HepG2 (cell line): ENCODE measurements around the gene FGF18. TPM values are rescaled to one million over a fixed set of nuclear protein-coding genes. Genes with fewer than 3 reads are reported as not detected.
A peak's percentile ranks its signal among the peaks of the same experiment; 100 is the strongest.

ENCODE experiments used
- BORCS8-MEF2B ChIP-seq: sonication (generic); formaldehyde crosslinking; IDR thresholded peaks from 2 replicates; pipeline ENCODE4 v1.8.0; 2022; ENCODE audit warnings: mild to moderate bottlenecking, missing genetic modification reagents
- ERF ChIP-seq: IDR thresholded peaks from 2 replicates; pipeline ENCODE4 v1.6.1; 2018; ENCODE audit warnings: missing biosample characterization, missing genetic modification reagents
- ETV5 ChIP-seq: IDR thresholded peaks from 2 replicates; pipeline ENCODE4 v1.6.1; 2018; ENCODE audit warnings: missing biosample characterization, missing genetic modification reagents, inconsistent platforms, borderline replicate concordance
- HNF4A ChIP-seq: sonication (generic); formaldehyde crosslinking; IDR thresholded peaks from 2 replicates; pipeline ENCODE4 v1.4.0; 2020; ENCODE audit warnings: missing genetic modification reagents
- ISL2 ChIP-seq: sonication (generic); formaldehyde crosslinking; IDR thresholded peaks from 2 replicates; pipeline ENCODE4 v1.5.0; 2020; ENCODE audit warnings: missing genetic modification reagents
- KLF16 ChIP-seq, 2 experiments: sonication (generic) in 1 of 2; formaldehyde crosslinking in 1 of 2; IDR thresholded peaks; 2 replicates each; pipeline versions ENCODE4 v1.6.1 to v1.8.0; 2016 to 2023; ENCODE audit warnings: missing genetic modification reagents in 2 of 2, missing compliant biosample characterization in 1 of 2
- MAF1 ChIP-seq: sonication (generic); formaldehyde crosslinking; IDR thresholded peaks from 2 replicates; pipeline ENCODE4 v1.5.0; 2020; ENCODE audit warnings: missing genetic modification reagents, borderline replicate concordance
- MED1 ChIP-seq: sonication (generic); formaldehyde crosslinking; IDR thresholded peaks from 2 replicates; pipeline ENCODE4 v1.4.0; 2020; ENCODE audit warnings: missing genetic modification reagents
- RXRB ChIP-seq: IDR thresholded peaks from 2 replicates; pipeline ENCODE4 v1.6.1; 2016; ENCODE audit warnings: borderline replicate concordance, missing genetic modification reagents, missing compliant biosample characterization
- SAP130 ChIP-seq: IDR thresholded peaks from 2 replicates; pipeline ENCODE4 v1.6.1; 2016; ENCODE audit warnings: low read depth
- YEATS2 ChIP-seq: sonication (generic); formaldehyde crosslinking; IDR thresholded peaks from 2 replicates; pipeline ENCODE4 v1.4.0; 2020; ENCODE audit warnings: missing genetic modification reagents, borderline replicate concordance
- ZFX ChIP-seq: sonication (generic); formaldehyde crosslinking; IDR thresholded peaks from 2 replicates; pipeline ENCODE4 v1.4.0; 2020; ENCODE audit warnings: mild to moderate bottlenecking, low read depth, missing genetic modification reagents, moderate library complexity
- ZNF232 ChIP-seq: sonication (generic); formaldehyde crosslinking; IDR thresholded peaks from 2 replicates; pipeline ENCODE4 v1.4.0; 2020; ENCODE audit warnings: missing genetic modification reagents, borderline replicate concordance
- ZNF350 ChIP-seq: sonication (generic); formaldehyde crosslinking; IDR thresholded peaks from 2 replicates; pipeline ENCODE4 v1.4.0; 2020; ENCODE audit warnings: mild to moderate bottlenecking, low read depth, missing genetic modification reagents, borderline replicate concordance
- ZNF354B ChIP-seq: sonication (generic); formaldehyde crosslinking; IDR thresholded peaks from 2 replicates; pipeline ENCODE4 v1.8.0; 2022; ENCODE audit warnings: mild to moderate bottlenecking, missing genetic modification reagents
- ZNF501 ChIP-seq: sonication (generic); formaldehyde crosslinking; IDR thresholded peaks from 2 replicates; pipeline ENCODE4 v1.5.1; 2020; ENCODE audit warnings: mild to moderate bottlenecking, moderate library complexity, missing genetic modification reagents
- ZNF737 ChIP-seq: sonication (generic); formaldehyde crosslinking; IDR thresholded peaks from 2 replicates; pipeline ENCODE4 v1.5.0; 2020; ENCODE audit warnings: missing genetic modification reagents, mild to moderate bottlenecking, borderline replicate concordance
- ZNF768 ChIP-seq: sonication (generic); formaldehyde crosslinking; IDR thresholded peaks from 2 replicates; pipeline ENCODE4 v1.4.0; 2020; ENCODE audit warnings: missing genetic modification reagents
- polyA plus RNA-seq, 8 experiments: library from polyadenylated mRNA; depleted of rRNA in 3 of 8; stranded (reverse) in 7 of 8; unstranded in 1 of 8; fragments of >200 nt; fragmentation: Illumina TruSeq in 4 of 8; extraction: Trizol in 4 of 8; gene quantifications; 2 replicates each; pipeline versions ENCODE4 v1.2.1 to v1.2.3, GENCODE V29; 2011 to 2016; ENCODE audit warnings: low read depth in 4 of 8, missing spikeins in 1 of 8, mixed read lengths in 1 of 8; ENCODE audit not compliant: insufficient read depth in 1 of 8
- total RNA-seq, 5 experiments: library from RNA; depleted of rRNA; stranded (reverse); fragments of >200 nt; fragmentation: Illumina TruSeq; extraction: Trizol; gene quantifications; 2 replicates each; pipeline ENCODE4 v1.2.3, GENCODE V29; 2016; ENCODE audit warnings: low read depth in 1 of 5
- TF ChIP-seq, protein P1 (sequence below): sonication (generic); formaldehyde crosslinking; IDR thresholded peaks from 2 replicates; pipeline ENCODE4 v1.9.0; 2022; ENCODE audit warnings: missing genetic modification reagents, mild to moderate bottlenecking, borderline replicate concordance
- TF ChIP-seq, protein P2 (sequence below): sonication (generic); formaldehyde crosslinking; IDR thresholded peaks from 2 replicates; pipeline ENCODE4 v1.4.0; 2020; ENCODE audit warnings: missing genetic modification reagents
- TF ChIP-seq, protein P3 (sequence below): sonication (generic); formaldehyde crosslinking; IDR thresholded peaks from 2 replicates; pipeline ENCODE4 v1.5.0; 2020; ENCODE audit warnings: mild to moderate bottlenecking, missing genetic modification reagents

The FGF18 gene
- total and polyA plus RNA-seq, 2 of the 13 experiments (the other 11 are each of a cell fraction or from before 2014, with no cell fraction given), result not detected

DNA sequence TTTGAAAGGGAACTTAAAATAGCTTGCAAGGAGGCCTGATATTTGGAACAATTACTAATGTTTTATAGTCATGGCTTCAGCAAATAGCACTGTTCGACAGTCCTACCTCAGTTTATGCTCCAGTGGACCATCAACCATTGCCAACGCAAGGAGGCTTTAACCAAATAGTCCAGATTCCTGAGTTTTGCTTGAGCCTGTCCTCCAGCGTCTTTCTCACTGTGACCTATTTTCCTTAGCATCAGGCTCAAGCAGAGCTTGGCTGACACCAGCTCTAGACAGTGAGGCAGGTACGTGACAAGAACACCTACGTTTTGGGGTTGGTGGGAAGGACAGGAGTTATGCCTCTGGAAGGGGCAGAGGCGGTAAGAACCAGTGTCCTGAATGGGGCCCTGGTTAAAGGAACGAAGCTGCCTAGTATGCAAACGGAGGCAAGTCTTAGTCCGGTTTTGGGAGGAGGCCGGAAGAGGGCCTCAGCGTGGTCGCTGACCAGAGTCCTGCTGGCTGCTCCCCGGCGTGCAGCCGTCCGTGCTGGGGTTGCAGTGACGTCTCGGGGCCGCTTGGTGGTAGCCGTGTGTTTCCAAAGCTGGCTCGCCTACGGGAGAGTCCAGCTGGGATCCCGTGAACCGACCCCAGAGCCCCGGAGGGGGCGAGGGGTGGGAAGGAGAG, 998 bp upstream of the FGF18 start (continued):
- TF ChIP-seq ZFX (CRISPR knock-in tag) (peak; percentile 20; the same call in 1 of the 2 replicates), ZNF354B (CRISPR knock-in tag) (0 out of 2 replicates have a peak, but pooled peaks have one; percentile 31), HNF4A (CRISPR knock-in tag) (0 out of 2 replicates have a peak, but pooled peaks have one; percentile 10), SAP130 (CRISPR knock-in tag) (peak; percentile 21; the same call in 1 of the 2 replicates), ZNF737 (no peak), BORCS8-MEF2B (CRISPR knock-in tag) (0 out of 2 replicates have a peak, but pooled peaks have one; percentile 68), ZNF501 (CRISPR knock-in tag) (peak; percentile 41; the same call in 1 of the 2 replicates), ZNF768 (no peak), ERF (CRISPR knock-in tag) (peak; percentile 26; the same call in 1 of the 2 replicates), ZNF232 (CRISPR knock-in tag) (peak; percentile 63; the same call in 1 of the 2 replicates), YEATS2 (CRISPR knock-in tag) (no peak), KLF16 (CRISPR knock-in tag; IDR thresholded peaks at IDR 0.05) (0 out of 4 replicates have a peak, but pooled peaks of 1 of the 2 experiments have one; percentile 17), ETV5 (CRISPR knock-in tag) (peak; percentile 58; the same call in 1 of the 2 replicates), RXRB (peak; percentile 25; the same call in 1 of the 2 replicates), MED1 (CRISPR knock-in tag) (peak; percentile 39; the same call in 1 of the 2 replicates), MAF1 (CRISPR knock-in tag) (0 out of 2 replicates have a peak, but pooled peaks have one; percentile 52), ZNF350 (CRISPR knock-in tag) (peak; percentile 52; the same call in 1 of the 2 replicates), ISL2 (CRISPR knock-in tag) (0 out of 2 replicates have a peak, but pooled peaks have one; percentile 4)
- TF ChIP-seq, protein P1, sequence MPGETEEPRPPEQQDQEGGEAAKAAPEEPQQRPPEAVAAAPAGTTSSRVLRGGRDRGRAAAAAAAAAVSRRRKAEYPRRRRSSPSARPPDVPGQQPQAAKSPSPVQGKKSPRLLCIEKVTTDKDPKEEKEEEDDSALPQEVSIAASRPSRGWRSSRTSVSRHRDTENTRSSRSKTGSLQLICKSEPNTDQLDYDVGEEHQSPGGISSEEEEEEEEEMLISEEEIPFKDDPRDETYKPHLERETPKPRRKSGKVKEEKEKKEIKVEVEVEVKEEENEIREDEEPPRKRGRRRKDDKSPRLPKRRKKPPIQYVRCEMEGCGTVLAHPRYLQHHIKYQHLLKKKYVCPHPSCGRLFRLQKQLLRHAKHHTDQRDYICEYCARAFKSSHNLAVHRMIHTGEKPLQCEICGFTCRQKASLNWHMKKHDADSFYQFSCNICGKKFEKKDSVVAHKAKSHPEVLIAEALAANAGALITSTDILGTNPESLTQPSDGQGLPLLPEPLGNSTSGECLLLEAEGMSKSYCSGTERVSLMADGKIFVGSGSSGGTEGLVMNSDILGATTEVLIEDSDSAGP (CRISPR knock-in tag), result 0 out of 2 replicates have a peak, but pooled peaks have one; percentile 30
- TF ChIP-seq, protein P2, sequence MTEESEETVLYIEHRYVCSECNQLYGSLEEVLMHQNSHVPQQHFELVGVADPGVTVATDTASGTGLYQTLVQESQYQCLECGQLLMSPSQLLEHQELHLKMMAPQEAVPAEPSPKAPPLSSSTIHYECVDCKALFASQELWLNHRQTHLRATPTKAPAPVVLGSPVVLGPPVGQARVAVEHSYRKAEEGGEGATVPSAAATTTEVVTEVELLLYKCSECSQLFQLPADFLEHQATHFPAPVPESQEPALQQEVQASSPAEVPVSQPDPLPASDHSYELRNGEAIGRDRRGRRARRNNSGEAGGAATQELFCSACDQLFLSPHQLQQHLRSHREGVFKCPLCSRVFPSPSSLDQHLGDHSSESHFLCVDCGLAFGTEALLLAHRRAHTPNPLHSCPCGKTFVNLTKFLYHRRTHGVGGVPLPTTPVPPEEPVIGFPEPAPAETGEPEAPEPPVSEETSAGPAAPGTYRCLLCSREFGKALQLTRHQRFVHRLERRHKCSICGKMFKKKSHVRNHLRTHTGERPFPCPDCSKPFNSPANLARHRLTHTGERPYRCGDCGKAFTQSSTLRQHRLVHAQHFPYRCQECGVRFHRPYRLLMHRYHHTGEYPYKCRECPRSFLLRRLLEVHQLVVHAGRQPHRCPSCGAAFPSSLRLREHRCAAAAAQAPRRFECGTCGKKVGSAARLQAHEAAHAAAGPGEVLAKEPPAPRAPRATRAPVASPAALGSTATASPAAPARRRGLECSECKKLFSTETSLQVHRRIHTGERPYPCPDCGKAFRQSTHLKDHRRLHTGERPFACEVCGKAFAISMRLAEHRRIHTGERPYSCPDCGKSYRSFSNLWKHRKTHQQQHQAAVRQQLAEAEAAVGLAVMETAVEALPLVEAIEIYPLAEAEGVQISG (CRISPR knock-in tag), result peak; percentile 21; the same call in 1 of the 2 replicates
- TF ChIP-seq, protein P3, sequence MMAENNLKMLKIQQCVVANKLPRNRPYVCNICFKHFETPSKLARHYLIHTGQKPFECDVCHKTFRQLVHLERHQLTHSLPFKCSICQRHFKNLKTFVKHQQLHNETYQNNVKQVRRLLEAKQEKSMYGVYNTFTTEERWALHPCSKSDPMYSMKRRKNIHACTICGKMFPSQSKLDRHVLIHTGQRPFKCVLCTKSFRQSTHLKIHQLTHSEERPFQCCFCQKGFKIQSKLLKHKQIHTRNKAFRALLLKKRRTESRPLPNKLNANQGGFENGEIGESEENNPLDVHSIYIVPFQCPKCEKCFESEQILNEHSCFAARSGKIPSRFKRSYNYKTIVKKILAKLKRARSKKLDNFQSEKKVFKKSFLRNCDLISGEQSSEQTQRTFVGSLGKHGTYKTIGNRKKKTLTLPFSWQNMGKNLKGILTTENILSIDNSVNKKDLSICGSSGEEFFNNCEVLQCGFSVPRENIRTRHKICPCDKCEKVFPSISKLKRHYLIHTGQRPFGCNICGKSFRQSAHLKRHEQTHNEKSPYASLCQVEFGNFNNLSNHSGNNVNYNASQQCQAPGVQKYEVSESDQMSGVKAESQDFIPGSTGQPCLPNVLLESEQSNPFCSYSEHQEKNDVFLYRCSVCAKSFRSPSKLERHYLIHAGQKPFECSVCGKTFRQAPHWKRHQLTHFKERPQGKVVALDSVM, result peak; percentile 28; the same call in 1 of the 2 replicates
